ENCODE results near the gene GRK3. TPM values are rescaled to one million over a fixed set of nuclear protein-coding genes. Genes with fewer than 3 reads are reported as not detected.

The GRK3 gene
- total RNA-seq, 1 donor from 2014 or later, result 66.7 TPM

DNA sequence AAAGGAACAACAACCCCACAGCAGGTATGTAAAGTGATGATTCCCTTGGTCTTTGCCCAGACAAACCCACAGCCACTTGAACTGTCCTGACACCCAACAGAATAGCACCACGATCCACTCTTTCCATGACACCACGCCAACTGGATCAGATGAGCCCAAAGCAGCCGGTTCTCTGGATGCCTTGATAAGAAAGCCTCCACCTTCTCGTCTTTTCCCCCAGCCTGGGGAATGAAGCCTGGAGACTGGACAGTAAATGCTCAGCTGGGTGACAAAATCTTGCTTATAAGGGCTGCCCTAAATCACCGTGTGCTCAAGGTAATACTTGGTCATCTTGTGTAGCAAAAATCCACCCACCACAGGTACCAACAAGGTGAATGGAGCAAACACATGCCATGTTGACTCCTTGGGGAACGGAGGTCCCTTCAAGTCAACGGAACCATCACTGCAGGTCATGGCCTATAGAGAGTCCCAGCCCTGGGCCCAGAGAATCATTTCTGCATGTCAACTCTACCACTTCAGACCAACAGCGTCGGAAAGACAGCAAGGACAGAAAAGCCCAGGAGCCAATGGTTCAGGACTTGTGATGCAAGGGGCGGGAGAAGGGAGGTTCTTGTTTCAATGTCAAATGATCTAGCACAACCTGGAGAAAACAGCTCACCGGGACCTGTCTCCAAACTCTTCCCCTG is 175.3 kb downstream of the GRK3 start:
- H3K4me1 Mint-ChIP-seq, result peaks cover 9% of the 10 kb centered on the region
- CTCF ChIA-PET, result no interaction called here
- no peak for ATAC-seq (ENCODE audit: low read depth)

DNA sequence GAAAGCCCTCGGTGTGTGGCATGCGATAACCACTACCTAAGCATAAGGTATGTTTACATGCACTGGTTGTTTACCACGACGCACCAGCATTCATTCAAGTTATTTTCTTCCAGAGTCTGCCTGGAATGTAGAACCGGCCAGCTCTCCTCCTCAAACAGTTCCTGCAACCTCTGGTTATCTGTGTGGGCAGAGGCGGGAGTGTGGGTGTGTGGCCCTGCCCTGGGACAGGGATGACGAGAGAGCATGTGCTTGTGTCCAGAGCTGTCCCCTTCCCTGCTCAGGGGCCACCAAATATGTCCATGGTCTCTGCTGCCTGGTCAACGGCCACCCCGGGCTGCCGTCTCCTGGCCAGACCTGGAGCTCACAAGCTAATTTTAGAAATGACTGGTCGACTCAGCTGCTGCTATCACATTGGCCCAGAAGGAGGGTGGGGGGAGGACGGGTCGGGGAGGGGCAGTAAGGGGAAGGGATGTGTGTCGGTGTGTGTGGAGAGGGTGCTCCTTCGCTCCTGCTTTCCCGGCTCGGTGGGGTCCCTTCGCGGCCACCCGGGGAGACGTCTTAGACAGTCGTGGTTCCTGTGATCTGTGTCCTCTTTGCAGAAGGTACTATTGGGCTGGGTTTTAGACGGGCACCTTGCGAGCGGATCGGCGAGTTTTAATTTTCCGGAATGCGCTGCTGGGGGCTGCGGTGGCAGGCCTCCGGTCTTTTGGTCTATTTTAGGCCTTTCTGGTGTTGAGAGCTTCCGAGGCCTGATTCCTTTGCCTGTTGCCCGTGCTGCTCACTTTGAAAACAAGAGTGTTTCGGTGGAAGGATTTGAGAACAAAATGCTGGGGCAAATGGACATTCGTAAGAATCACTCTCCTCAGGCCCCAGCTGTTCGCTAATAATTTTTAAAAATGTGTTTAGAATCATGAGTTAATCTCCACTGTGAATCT is 177.5 kb downstream of the GRK3 start, which contains the start of gene MYO18B:
MYO18B (plus strand) TSS at position 497 of the 935 bp plus-strand sequence. CDS start 18,905 bp downstream, outside the sequence.
- Mint-ChIP-seq H3K27ac (no peak within 1 kb of the TSS), H3K27me3 (peaks cover 13% of the 10 kb centered on the region), H3K36me3 (ENCODE audit: low read depth) (no peaks in the 10 kb centered on the region), H3K4me3 (no peak within 1 kb of the TSS), H3K9me3 (no peaks in the 10 kb centered on the region), H3K4me1 (peaks cover 4% of the 10 kb centered on the region)
- intact Hi-C loops (cut with micrococcal nuclease), result no loop called here
- DNase-seq (no peak), ATAC-seq (ENCODE audit: low read depth) (no peak)
- ChIA-PET CTCF (no interaction called here), POLR2A (no interaction called here)
- TF ChIP-seq, protein P1, sequence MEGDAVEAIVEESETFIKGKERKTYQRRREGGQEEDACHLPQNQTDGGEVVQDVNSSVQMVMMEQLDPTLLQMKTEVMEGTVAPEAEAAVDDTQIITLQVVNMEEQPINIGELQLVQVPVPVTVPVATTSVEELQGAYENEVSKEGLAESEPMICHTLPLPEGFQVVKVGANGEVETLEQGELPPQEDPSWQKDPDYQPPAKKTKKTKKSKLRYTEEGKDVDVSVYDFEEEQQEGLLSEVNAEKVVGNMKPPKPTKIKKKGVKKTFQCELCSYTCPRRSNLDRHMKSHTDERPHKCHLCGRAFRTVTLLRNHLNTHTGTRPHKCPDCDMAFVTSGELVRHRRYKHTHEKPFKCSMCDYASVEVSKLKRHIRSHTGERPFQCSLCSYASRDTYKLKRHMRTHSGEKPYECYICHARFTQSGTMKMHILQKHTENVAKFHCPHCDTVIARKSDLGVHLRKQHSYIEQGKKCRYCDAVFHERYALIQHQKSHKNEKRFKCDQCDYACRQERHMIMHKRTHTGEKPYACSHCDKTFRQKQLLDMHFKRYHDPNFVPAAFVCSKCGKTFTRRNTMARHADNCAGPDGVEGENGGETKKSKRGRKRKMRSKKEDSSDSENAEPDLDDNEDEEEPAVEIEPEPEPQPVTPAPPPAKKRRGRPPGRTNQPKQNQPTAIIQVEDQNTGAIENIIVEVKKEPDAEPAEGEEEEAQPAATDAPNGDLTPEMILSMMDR (IDR thresholded peaks at IDR 0.05), result no peak

More for the DNA sequence above, 175.3 kb downstream of the GRK3 start:
- TF ChIP-seq, protein P1 (IDR thresholded peaks at IDR 0.05), result no peak
- Mint-ChIP-seq H3K9me3 (no peaks in the 10 kb centered on the region), H3K36me3 (ENCODE audit: low read depth) (no peaks in the 10 kb centered on the region), H3K27me3 (peaks cover 20% of the 10 kb centered on the region), H3K4me3 (no peak overlapping the region), H3K27ac (no peak overlapping the region)
- intact Hi-C loops (cut with micrococcal nuclease), result no loop called here
- DNase-seq, result no peak
- POLR2A ChIA-PET, result interaction anchor here (0.6 kb wide), 1 partner anchor 1629 kb away, joined by 3 read pairs; no protein-coding TSS in a partner anchor

DNA sequence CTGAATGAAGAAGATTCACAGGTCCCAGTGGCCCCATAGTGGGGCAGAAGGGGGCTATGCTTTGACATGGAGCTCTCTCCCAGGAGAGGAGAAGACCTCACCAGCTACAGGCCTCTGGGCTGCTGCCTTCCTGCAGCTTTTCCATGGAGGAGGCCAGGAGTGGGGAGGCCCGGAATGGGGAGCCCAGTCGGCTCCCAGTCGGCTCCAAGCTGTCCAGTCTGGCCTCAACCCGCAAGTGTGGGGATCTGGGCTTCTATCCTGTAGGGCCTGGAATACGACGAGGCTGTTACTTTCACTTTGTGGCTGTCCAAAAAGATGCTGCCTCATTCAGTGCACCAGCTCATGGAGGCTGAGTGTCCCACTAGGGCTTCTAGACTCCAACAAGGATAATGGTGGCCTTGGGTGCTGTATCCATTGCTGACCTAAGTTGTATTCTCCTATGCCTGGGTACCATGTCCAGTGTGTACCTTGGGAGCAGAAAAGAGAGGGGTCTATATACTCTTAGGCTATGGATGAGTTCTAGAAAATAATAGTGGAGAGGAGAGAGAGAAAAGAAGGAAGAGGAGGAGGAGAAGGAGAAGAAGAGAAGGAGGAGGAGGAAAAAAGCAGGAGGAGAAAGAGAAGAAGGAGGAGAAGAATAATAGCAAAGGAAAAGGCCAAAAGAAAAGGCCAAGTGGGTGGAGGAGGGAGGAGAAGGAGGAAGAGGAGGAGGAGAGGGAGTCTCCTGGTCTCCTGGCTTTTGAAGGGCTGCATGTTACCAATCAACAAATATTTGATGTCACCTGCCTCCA is 178.6 kb downstream of the GRK3 start:
- Mint-ChIP-seq H3K36me3 (ENCODE audit: low read depth) (no peaks in the 10 kb centered on the region), H3K4me1 (no peaks in the 10 kb centered on the region), H3K9me3 (no peaks in the 10 kb centered on the region), H3K27me3 (peaks cover 5% of the 10 kb centered on the region), H3K27ac (no peak overlapping the region), H3K4me3 (no peak overlapping the region)
- intact Hi-C loops (cut with micrococcal nuclease), result no loop called here
- ChIA-PET POLR2A (no interaction called here), CTCF (no interaction called here)
- ATAC-seq (ENCODE audit: low read depth), result no peak
- TF ChIP-seq, protein P1 (IDR thresholded peaks at IDR 0.05), result no peak
- DNase-seq, result no peak

DNA sequence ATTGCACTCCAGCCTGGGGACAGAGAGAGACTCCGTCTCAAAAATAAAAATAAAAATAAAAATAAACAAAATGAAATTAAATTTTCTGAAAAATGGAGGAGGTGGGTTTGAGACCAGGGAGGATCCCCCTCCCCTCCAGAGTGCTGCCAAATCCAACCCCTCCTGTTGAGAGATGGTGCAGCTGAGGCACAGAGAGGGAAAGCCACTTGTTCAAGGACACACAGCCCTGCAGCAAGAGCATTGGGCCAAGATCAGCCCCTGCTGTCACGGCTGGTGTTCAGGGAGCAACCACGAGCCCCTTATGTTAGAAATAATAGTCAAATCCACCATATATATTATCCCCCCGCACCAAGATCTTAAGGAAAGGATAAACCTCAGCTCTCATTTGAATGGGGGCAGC is 180.2 kb downstream of the GRK3 start:
- TF ChIP-seq, protein P1 (IDR thresholded peaks at IDR 0.05), result no peak
- H3K4me3 Mint-ChIP-seq, result no peak overlapping the region
- ChIA-PET POLR2A (no interaction called here), CTCF (no interaction called here)
- no peak overlapping the region for H3K27ac Mint-ChIP-seq
- ATAC-seq (ENCODE audit: low read depth) (no peak), DNase-seq (no peak)
- H3K4me1 Mint-ChIP-seq, result no peaks in the 10 kb centered on the region
- H3K9me3 Mint-ChIP-seq, result no peaks in the 10 kb centered on the region
- no peaks in the 10 kb centered on the region for H3K36me3 Mint-ChIP-seq (ENCODE audit: low read depth)
- peaks cover 3% of the 10 kb centered on the region for H3K27me3 Mint-ChIP-seq
- intact Hi-C loops (cut with micrococcal nuclease), result no loop called here
